ENCODE measurements around the gene TLCD4. TPM values are rescaled to one million over a fixed set of nuclear protein-coding genes. Genes with fewer than 3 reads are reported as not detected.

The TLCD4 gene
- total RNA-seq, 1 donor from 2014 or later, result 0.43 TPM

DNA sequence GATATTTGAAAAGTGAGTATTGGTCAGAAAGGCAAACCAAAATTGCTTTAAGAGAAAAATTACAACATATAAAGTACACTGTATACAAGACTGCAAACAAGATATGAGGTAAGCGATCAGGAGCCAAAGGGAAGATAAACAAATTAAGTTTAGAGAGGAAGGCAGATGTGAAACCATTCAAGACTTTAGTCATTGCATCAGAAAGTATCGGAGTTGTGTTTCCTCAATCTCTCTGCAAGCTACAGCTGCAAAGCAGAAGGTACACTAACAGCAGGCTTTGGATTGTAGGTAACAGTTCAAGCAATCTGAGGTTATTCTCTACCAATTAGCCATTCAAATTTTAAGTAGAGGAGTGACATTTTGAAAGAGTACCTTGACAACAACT lies 21.3 kb upstream of the TLCD4 start:
- no peaks in the 10 kb centered on the region for H3K36me3 Mint-ChIP-seq (ENCODE audit: unreplicated experiment)
- TF ChIP-seq, protein P1, sequence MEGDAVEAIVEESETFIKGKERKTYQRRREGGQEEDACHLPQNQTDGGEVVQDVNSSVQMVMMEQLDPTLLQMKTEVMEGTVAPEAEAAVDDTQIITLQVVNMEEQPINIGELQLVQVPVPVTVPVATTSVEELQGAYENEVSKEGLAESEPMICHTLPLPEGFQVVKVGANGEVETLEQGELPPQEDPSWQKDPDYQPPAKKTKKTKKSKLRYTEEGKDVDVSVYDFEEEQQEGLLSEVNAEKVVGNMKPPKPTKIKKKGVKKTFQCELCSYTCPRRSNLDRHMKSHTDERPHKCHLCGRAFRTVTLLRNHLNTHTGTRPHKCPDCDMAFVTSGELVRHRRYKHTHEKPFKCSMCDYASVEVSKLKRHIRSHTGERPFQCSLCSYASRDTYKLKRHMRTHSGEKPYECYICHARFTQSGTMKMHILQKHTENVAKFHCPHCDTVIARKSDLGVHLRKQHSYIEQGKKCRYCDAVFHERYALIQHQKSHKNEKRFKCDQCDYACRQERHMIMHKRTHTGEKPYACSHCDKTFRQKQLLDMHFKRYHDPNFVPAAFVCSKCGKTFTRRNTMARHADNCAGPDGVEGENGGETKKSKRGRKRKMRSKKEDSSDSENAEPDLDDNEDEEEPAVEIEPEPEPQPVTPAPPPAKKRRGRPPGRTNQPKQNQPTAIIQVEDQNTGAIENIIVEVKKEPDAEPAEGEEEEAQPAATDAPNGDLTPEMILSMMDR (IDR thresholded peaks at IDR 0.05), result no peak
- peaks cover 3% of the 10 kb centered on the region for H3K4me1 Mint-ChIP-seq (ENCODE audit: unreplicated experiment)
- H3K27me3 Mint-ChIP-seq (ENCODE audit: unreplicated experiment), result peaks cover 3% of the 10 kb centered on the region
- no peak overlapping the region for H3K4me3 Mint-ChIP-seq (ENCODE audit: unreplicated experiment)
- no peak overlapping the region for H3K27ac Mint-ChIP-seq (ENCODE audit: unreplicated experiment)
- no peak for DNase-seq (ENCODE audit: extremely low spot score, unreplicated experiment)
- no peaks in the 10 kb centered on the region for H3K9me3 Mint-ChIP-seq (ENCODE audit: unreplicated experiment)

DNA sequence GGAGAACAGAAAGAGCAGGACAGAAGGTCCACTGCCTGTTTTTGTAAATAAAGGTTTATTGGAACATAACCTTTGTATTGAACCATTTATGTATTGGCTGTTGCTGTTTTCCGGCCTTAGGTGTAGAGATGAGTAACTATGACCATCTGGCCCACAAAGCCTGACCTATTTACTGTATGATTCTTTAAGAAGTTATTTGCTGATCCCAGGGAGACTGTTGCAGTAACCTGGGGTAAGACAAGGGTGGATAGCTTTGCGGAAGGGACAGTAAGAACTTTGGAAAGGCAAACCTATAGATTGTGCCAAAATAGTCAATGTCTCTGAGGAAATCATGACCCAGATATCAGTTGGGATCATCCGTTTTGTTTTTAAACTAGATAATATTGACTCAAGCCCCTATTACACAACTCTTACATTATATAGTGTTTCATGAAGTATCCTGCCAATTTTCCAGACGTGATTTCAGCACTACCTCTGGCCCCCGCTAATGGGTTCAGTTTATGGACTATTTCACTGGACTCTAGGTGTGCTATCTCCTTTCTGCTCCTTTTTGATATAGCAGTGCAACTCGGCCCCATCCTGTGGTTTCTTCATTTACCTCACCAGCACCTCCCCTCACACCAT lies 20.8 kb upstream of the TLCD4 start:
- Mint-ChIP-seq H3K36me3 (ENCODE audit: unreplicated experiment) (no peaks in the 10 kb centered on the region), H3K9me3 (ENCODE audit: unreplicated experiment) (no peaks in the 10 kb centered on the region), H3K4me3 (ENCODE audit: unreplicated experiment) (no peak overlapping the region), H3K4me1 (ENCODE audit: unreplicated experiment) (peaks cover 3% of the 10 kb centered on the region), H3K27ac (ENCODE audit: unreplicated experiment) (no peak overlapping the region), H3K27me3 (ENCODE audit: unreplicated experiment) (peaks cover 3% of the 10 kb centered on the region)
- DNase-seq (ENCODE audit: extremely low spot score, unreplicated experiment), result no peak
- TF ChIP-seq, protein P1 (IDR thresholded peaks at IDR 0.05), result no peak

DNA sequence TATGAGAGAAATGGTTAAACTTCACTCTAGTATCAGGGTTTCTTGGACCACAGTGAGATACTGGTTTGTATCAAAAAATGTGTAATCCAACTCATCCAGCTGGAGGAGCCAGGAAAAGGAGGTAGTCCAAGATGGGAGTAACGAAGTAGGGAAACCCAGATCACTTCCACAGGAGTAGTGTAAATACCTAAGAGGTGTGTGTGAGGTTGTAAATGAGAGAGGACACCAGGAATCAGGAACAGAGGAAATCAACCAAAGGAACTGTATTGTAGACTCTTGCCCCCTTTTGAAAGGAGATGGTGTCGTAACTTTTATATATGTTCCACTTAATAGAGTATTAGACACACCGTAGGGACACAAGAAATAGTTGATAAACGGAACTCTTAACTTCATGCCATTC lies 19.7 kb upstream of the TLCD4 start:
- TF ChIP-seq, protein P1 (IDR thresholded peaks at IDR 0.05), result no peak
- Mint-ChIP-seq H3K27ac (ENCODE audit: unreplicated experiment) (no peak overlapping the region), H3K4me1 (ENCODE audit: unreplicated experiment) (peaks cover 3% of the 10 kb centered on the region), H3K9me3 (ENCODE audit: unreplicated experiment) (no peaks in the 10 kb centered on the region), H3K27me3 (ENCODE audit: unreplicated experiment) (peaks cover 3% of the 10 kb centered on the region), H3K36me3 (ENCODE audit: unreplicated experiment) (no peaks in the 10 kb centered on the region), H3K4me3 (ENCODE audit: unreplicated experiment) (no peak overlapping the region)
- DNase-seq (ENCODE audit: extremely low spot score, unreplicated experiment), result no peak

DNA sequence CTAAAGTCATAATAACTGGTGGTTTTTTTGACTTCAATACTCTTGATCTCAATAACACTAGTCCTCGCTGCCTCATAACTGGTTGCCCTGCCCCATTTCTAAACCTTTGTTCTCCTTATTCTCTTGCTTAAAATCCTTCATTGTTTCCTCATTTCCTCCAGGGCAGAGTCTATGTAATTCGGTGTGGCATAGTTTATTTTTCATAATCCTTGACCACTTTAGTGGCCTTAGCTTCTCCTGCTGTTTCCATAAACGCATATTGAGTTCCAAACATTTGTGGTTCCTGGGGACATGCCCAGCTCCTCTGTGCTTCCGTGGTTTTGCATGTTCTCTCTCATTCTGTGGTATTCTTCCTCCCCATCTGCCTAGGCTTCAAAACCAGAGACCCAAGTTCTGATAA lies 19.0 kb upstream of the TLCD4 start:
- DNase-seq (ENCODE audit: extremely low spot score, unreplicated experiment), result no peak
- no peaks in the 10 kb centered on the region for H3K9me3 Mint-ChIP-seq (ENCODE audit: unreplicated experiment)
- H3K27ac Mint-ChIP-seq (ENCODE audit: unreplicated experiment), result no peak overlapping the region
- TF ChIP-seq, protein P1 (IDR thresholded peaks at IDR 0.05), result no peak
- H3K4me1 Mint-ChIP-seq (ENCODE audit: unreplicated experiment), result peaks cover 3% of the 10 kb centered on the region
- no peak overlapping the region for H3K4me3 Mint-ChIP-seq (ENCODE audit: unreplicated experiment)
- no peaks in the 10 kb centered on the region for H3K36me3 Mint-ChIP-seq (ENCODE audit: unreplicated experiment)
- H3K27me3 Mint-ChIP-seq (ENCODE audit: unreplicated experiment), result peaks cover 5% of the 10 kb centered on the region

DNA sequence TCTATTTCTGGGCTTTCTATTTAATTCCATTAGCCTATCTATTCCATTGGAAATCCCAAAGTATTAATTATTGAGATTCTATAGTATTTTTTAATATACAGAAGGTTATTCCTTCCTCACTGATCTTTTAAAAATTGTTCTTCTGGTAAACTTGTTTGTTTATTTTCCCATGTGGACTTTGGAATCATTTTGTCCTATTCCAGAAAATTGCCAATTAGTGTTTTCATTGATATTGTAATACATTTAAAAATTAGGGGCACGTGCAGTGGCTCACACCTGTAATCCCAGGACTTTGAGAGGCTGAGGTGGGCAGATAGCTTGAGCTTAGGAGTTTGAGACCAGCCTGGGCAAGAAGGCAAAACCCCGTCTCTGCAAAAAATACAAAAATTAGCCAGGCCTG lies 8.4 kb upstream of the TLCD4 start:
- TF ChIP-seq, protein P1 (IDR thresholded peaks at IDR 0.05), result no peak
- Mint-ChIP-seq H3K4me3 (ENCODE audit: unreplicated experiment) (no peak overlapping the region), H3K36me3 (ENCODE audit: unreplicated experiment) (no peaks in the 10 kb centered on the region), H3K4me1 (ENCODE audit: unreplicated experiment) (no peaks in the 10 kb centered on the region), H3K9me3 (ENCODE audit: unreplicated experiment) (no peaks in the 10 kb centered on the region), H3K27me3 (ENCODE audit: unreplicated experiment) (peaks cover 30% of the 10 kb centered on the region), H3K27ac (ENCODE audit: unreplicated experiment) (no peak overlapping the region)
- DNase-seq (ENCODE audit: extremely low spot score, unreplicated experiment), result no peak
